Vagina (tissue), 2 donors: ENCODE results near the gene NOC3L. TPM values are rescaled to one million over a fixed set of nuclear protein-coding genes. Genes with fewer than 3 reads are reported as not detected.

Source experiments
- DNase-seq, 2 donors: peaks; one replicate each; pipeline ENCODE4 v3.0.0-alpha.2; 2017; ENCODE audit errors: extremely low spot score in 2 of 2
- H3K27ac ChIP-seq: fragments of 200-600 bp; sonication (generic); one replicate; pipeline ENCODE4 v1.5.1; 2019
- H3K27me3 ChIP-seq: fragments of 200-600 bp; sonication (generic); one replicate; pipeline ENCODE4 v1.5.1; 2019
- H3K36me3 ChIP-seq, 2 donors: fragments of 200-600 bp; sonication (generic); one replicate each; pipeline ENCODE4 v1.5.1; 2017 to 2019
- H3K4me1 ChIP-seq: fragments of 200-600 bp; sonication (generic); one replicate; pipeline ENCODE4 v1.5.1; 2019
- H3K4me3 ChIP-seq, 2 donors: fragments of 200-600 bp; sonication (generic); 1 replicate in 1 of 2; 2 replicates in 1 of 2; pipeline ENCODE4 v1.5.1; 2016 to 2019
- H3K9me3 ChIP-seq: fragments of 200-600 bp; sonication (generic); one replicate; pipeline ENCODE4 v1.5.1; 2019
- CTCF ChIP-seq, 3 experiments: fragments of 450-650 bp in 2 of 3; fragments of 200-600 bp in 1 of 3; sonication (generic) in 1 of 3; IDR thresholded peaks; one replicate each; pipeline ENCODE4 v1.5.1; 2017 to 2019; ENCODE audit warnings: antibody characterized with exemption in 3 of 3, mild to moderate bottlenecking in 2 of 3, moderate library complexity in 2 of 3
- POLR2A ChIP-seq, 2 donors: fragments of 450-650 bp; IDR thresholded peaks; one replicate each; pipeline ENCODE4 v1.6.1; 2017; ENCODE audit warnings: antibody characterized with exemption in 2 of 2, mild to moderate bottlenecking in 2 of 2, moderate library complexity in 2 of 2
- POLR2AphosphoS5 ChIP-seq, 2 donors: sonication (generic); formaldehyde crosslinking; IDR thresholded peaks; one replicate each; pipeline ENCODE4 v1.9.0; 2017; ENCODE audit warnings: antibody characterized with exemption in 2 of 2, mild to moderate bottlenecking in 2 of 2, low read depth in 1 of 2; ENCODE audit not compliant: insufficient read depth in 1 of 2
- intact Hi-C: fragments of 100-400 bp; cut with DNase I; formaldehyde crosslinking; loops from one replicate; pipeline ENCODE4 v1.15.1; 2023
- total RNA-seq: library from RNA; depleted of rRNA; stranded (reverse); fragments of >200 nt; gene quantifications from one replicate; pipeline ENCODE4 v1.2.3, GENCODE V29; 2016

The NOC3L gene
- total RNA-seq, 1 donor from 2014 or later = 21.1 TPM

DNA sequence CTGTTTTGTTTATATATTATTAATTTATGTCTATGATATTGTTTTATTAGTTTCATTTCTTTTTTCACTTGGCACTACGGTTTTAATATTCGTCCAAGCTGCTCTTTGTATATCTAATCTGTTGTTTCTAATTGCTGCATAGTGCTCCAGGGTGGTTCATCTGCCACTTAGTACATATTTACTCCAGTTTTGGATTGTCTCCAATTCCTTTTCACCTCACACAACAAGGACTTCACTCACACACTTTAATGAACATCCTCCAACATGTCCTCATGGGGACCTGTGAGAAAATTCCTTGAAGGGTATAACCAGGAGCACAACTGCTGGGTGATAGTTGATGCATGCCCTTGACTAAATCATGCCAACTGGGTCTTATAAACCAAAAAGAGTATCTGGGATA lies 14.1 kb upstream of the NOC3L start:
- Histone ChIP-seq H3K9me3 (no peaks in the 10 kb centered on the region), H3K4me1 (no peaks in the 10 kb centered on the region), H3K27me3 (no peaks in the 10 kb centered on the region), H3K27ac (no peak overlapping the region), H3K4me3 (no peak overlapping the region), H3K36me3 (no peaks in the 10 kb centered on the region)
- DNase-seq = no peak
- intact Hi-C loops = no loop called here
- TF ChIP-seq POLR2A (IDR thresholded peaks at IDR 0.05) (no peak), POLR2AphosphoS5 (IDR thresholded peaks at IDR 0.05; ENCODE audit: insufficient read depth in 1 of 2, low read depth in 1 of 2) (no peak), CTCF (IDR thresholded peaks at IDR 0.05) (no peak)

DNA sequence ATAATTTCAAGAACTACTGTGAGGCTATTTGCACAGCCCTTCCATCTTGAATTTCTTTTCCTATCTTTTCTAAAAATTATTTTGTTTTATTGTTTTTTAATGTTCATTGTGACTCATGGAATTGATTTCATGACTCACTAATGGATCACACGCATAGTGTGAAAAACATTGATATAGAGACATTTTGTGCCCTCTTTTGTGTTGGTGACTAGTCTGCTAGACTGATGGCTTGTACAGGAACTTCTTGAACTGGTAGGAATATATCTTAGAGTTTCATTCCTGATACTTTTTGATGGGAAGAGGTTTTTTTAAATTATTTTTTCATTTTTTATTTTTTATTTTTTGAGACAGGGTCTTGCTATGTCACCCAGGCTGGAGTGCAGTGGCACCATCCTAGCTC lies 12.6 kb upstream of the NOC3L start:
- TF ChIP-seq POLR2AphosphoS5 (IDR thresholded peaks at IDR 0.05; ENCODE audit: insufficient read depth in 1 of 2, low read depth in 1 of 2) (no peak), POLR2A (IDR thresholded peaks at IDR 0.05) (no peak), CTCF (IDR thresholded peaks at IDR 0.05) (no peak)
- no peak for DNase-seq
- H3K27me3 ChIP-seq = no peaks in the 10 kb centered on the region
- H3K27ac ChIP-seq = no peak overlapping the region
- no peak overlapping the region for H3K4me3 ChIP-seq
- no peaks in the 10 kb centered on the region for H3K4me1 ChIP-seq
- no peaks in the 10 kb centered on the region for H3K36me3 ChIP-seq
- H3K9me3 ChIP-seq = no peaks in the 10 kb centered on the region
- intact Hi-C loops = no loop called here

GRCh38 chr10:94370501-94370900 lies 7.8 kb upstream of the NOC3L start:
- TF ChIP-seq POLR2AphosphoS5 (IDR thresholded peaks at IDR 0.05; ENCODE audit: insufficient read depth in 1 of 2, low read depth in 1 of 2) (no peak), CTCF (IDR thresholded peaks at IDR 0.05) (no peak), POLR2A (IDR thresholded peaks at IDR 0.05) (no peak)
- intact Hi-C loops = no loop called here
- no peak for DNase-seq
- Histone ChIP-seq H3K27me3 (no peaks in the 10 kb centered on the region), H3K27ac (no peak overlapping the region), H3K9me3 (no peaks in the 10 kb centered on the region), H3K4me3 (no peak overlapping the region), H3K36me3 (no peaks in the 10 kb centered on the region), H3K4me1 (no peaks in the 10 kb centered on the region)

GRCh38 chr10:94366382-94366781 lies 3.6 kb upstream of the NOC3L start:
- intact Hi-C loops = loop anchor here (10.0 kb wide), 1 partner anchor 78 kb away; no protein-coding TSS in a partner anchor
- H3K36me3 ChIP-seq = no peaks in the 10 kb centered on the region
- DNase-seq = no peak
- H3K9me3 ChIP-seq = no peaks in the 10 kb centered on the region
- H3K4me3 ChIP-seq = no peak overlapping the region
- no peak overlapping the region for H3K27ac ChIP-seq
- H3K27me3 ChIP-seq = no peaks in the 10 kb centered on the region
- no peak for TF ChIP-seq POLR2AphosphoS5 (IDR thresholded peaks at IDR 0.05; ENCODE audit: insufficient read depth in 1 of 2, low read depth in 1 of 2)
- TF ChIP-seq CTCF (IDR thresholded peaks at IDR 0.05) = no peak
- no peak for TF ChIP-seq POLR2A (IDR thresholded peaks at IDR 0.05)
- H3K4me1 ChIP-seq = peaks cover 14% of the 10 kb centered on the region

- Histone ChIP-seq H3K4me3 (no peak overlapping the region), H3K9me3 (no peaks in the 10 kb centered on the region), H3K27me3 (no peaks in the 10 kb centered on the region), H3K4me1 (peaks cover 21% of the 10 kb centered on the region), H3K27ac (no peak overlapping the region), H3K36me3 (peaks cover 0 to 4% of the 10 kb centered on the region in 2 donors)
- intact Hi-C loops = loop anchor here (10.0 kb wide), 1 partner anchor 80 kb away; no protein-coding TSS in a partner anchor
- TF ChIP-seq POLR2AphosphoS5 (IDR thresholded peaks at IDR 0.05; ENCODE audit: insufficient read depth in 1 of 2, low read depth in 1 of 2) = no peak
- no peak for TF ChIP-seq CTCF (IDR thresholded peaks at IDR 0.05)
- no peak for TF ChIP-seq POLR2A (IDR thresholded peaks at IDR 0.05)
- DNase-seq = no peak
These were observed 1.7 kb upstream of the NOC3L start for GRCh38 chr10:94364482-94364881.
